A549 treated with AZD9567 at 1 μM for 4 hours (cell line): ENCODE measurements around the gene SP4. TPM values are rescaled to one million over a fixed set of nuclear protein-coding genes. Genes with fewer than 3 reads are reported as not detected.

ENCODE experiments used
- total RNA-seq: library from RNA; stranded (reverse); fragments of 200-300 nt; extraction: Qiagen RNA extraction; gene quantifications from 5 replicates; pipeline ENCODE4 v1.2.3, GENCODE V29; 2022; ENCODE audit not compliant: insufficient read depth

The SP4 gene
- 0.61 to 1.7 TPM (median 1.1 TPM) in 5 replicates for total RNA-seq

GRCh38 chr7:21427871-21428658 is at the start of gene SP4:
TSS of gene SP4 (plus strand) at chr7:21428083. CDS start at chr7:21428252, 169 bp downstream.

DNA sequence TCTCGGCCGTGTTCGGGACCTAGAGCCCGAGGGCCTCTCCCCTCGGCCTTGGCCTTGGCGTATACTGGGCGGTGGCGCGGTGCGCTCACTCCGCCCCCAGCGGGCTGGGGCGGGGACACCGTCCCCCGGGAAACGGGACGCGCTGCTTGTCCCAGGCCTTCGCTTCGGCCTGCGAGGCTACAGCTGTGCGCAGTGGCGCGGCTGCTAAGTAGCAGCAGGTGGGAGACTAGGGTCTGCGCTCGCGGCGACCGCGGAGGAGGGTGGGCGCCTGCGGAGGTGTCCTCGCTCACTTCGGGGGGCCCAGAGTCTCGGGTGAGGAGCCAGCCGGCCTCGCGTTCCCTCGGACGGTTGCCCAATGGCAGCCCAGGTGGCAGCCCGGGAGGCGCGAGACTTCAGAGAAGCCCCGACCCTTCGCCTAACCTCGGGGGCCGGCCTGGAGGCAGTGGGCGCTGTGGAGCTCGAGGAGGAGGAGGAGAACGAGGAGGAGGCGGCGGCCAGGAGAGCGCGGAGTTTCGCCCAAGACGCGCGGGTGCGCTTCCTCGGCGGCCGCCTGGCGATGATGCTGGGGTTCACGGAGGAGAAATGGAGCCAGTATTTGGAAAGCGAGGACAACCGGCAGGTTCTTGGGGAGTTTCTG is 115.1 kb downstream of the SP4 start, which contains the start of gene DNAH11:
Gene DNAH11, plus strand, starts transcription at position 149 of the 637 bp plus-strand sequence. Its CDS starts 207 bp downstream, at position 356.

Other genes with a start within 250 kb of the SP4 start
- 0.09 to 0.29 TPM (median 0.23 TPM) in 5 replicates for gene DNAH11, start 115.0 kb downstream of the SP4 start, total RNA-seq